ENCODE data around the gene RTN4. TPM values are rescaled to one million over a fixed set of nuclear protein-coding genes. Genes with fewer than 3 reads are reported as not detected.

Gene RTN4
- total RNA-seq, 1 experiment from 2014 or later, result 200 TPM

GRCh38 chr2:55047677-55048299 is 2.5 kb downstream of the RTN4 start:
- WGBS (ENCODE audit: extremely low coverage, insufficient read length, low lambda C conversion rate), result no CpG with 5 or more reads among the region's 9 CpGs
- Histone ChIP-seq H2BK12ac (ENCODE audit: insufficient read length, low read depth, low read length) (no peak overlapping the region), H2BK5ac (ENCODE audit: insufficient read length, low read length) (no peak overlapping the region), H3K27me3 (ENCODE audit: insufficient read depth, low read length) (no peaks in the 10 kb centered on the region), H2BK15ac (ENCODE audit: low read depth, low read length) (no peak overlapping the region), H3K79me2 (ENCODE audit: insufficient read depth, low read length) (peaks cover 49% of the 10 kb centered on the region), H3K18ac (ENCODE audit: insufficient read length, low read depth, low read length) (no peak overlapping the region), H3K56ac (ENCODE audit: insufficient read length, low read depth, low read length) (no peak overlapping the region), H2AFZ (ENCODE audit: low read length) (no peak overlapping the region), H2BK20ac (ENCODE audit: low read depth, low read length, poor library complexity, severe bottlenecking) (no peak overlapping the region), H4K91ac (ENCODE audit: insufficient read length, low read depth, low read length) (no peak overlapping the region), H2BK120ac (ENCODE audit: low read depth, low read length, poor library complexity, severe bottlenecking) (no peak overlapping the region), H3K9me3 (ENCODE audit: control insufficient read depth, low read depth, low read length) (no peaks in the 10 kb centered on the region), H3T11ph (ENCODE audit: low read length) (no peak overlapping the region), H3K4ac (ENCODE audit: low read depth, low read length) (no peak overlapping the region), H3K23ac (ENCODE audit: insufficient read length, low read depth, low read length) (no peak overlapping the region), H4K8ac (replicated peaks; ENCODE audit: insufficient read length, low read depth, low read length) (no peak overlapping the region), H3K23me2 (ENCODE audit: insufficient read length, low read depth, low read length, poor library complexity, severe bottlenecking) (peaks cover 14% of the 10 kb centered on the region), H3K79me1 (ENCODE audit: insufficient read depth, low read depth, low read length, poor library complexity, severe bottlenecking) (no peaks in the 10 kb centered on the region), H3K9ac (ENCODE audit: extremely low read depth, insufficient read length, low read length) (peak overlapping the region; percentile 56), H2AK5ac (ENCODE audit: insufficient read length, low read length) (no peak overlapping the region), H4K5ac (ENCODE audit: insufficient read length, low read depth, low read length) (no peak overlapping the region), H3K4me2 (ENCODE audit: insufficient read depth, insufficient read length, low read length) (peak overlapping the region; percentile 89), H3K14ac (ENCODE audit: insufficient read depth, low read length) (no peak overlapping the region), H4K20me1 (ENCODE audit: control insufficient read depth, insufficient read depth, insufficient read length) (no peaks in the 10 kb centered on the region), H3K4me1 (ENCODE audit: insufficient read depth, low read length) (no peaks in the 10 kb centered on the region; the same call in 1 of the 2 replicates), H3K27ac (ENCODE audit: insufficient read length, low read depth, low read length) (no peak overlapping the region)
- Mint-ChIP-seq H3K27me3 (ENCODE audit: low read depth) (peaks cover 1% of the 10 kb centered on the region; the same call in 1 of the 2 replicates), H3K4me1 (peaks cover 44% of the 10 kb centered on the region in 2 experiments), H3K36me3 (ENCODE audit: insufficient read depth in 1 of 3, low read depth in 3 of 3) (peaks cover 0 to 11% (median 6%) of the 10 kb centered on the region in 3 experiments; a peak in 3 of 7 replicates), H3K9me3 (no peaks in the 10 kb centered on the region; a peak in 2 of 5 replicates), H3K4me3 (peak overlapping the region; percentile 99), H3K27ac (no peak overlapping the region)
- DNase-seq, result no peak
- no peak for TF ChIP-seq CTCF (conservative IDR thresholded peaks at IDR 0.05)

Measured in H9 (cell line).